ENCODE data around the gene ANKMY2.

GRCh38 chr7:16598015-16598414, 47.5 kb downstream of the ANKMY2 start:
- no peak for TF ChIP-seq REST (tag by site-specific recombination; IDR thresholded peaks at IDR 0.05)
- no peak for TF ChIP-seq CTCF (tag by site-specific recombination; IDR thresholded peaks at IDR 0.05)
- TF ChIP-seq ZNF48 (tag by site-specific recombination; IDR thresholded peaks at IDR 0.05): no peak
- no peak for TF ChIP-seq ZNF121 (tag by site-specific recombination; IDR thresholded peaks at IDR 0.05)
- no peak for TF ChIP-seq ZNF274 (IDR thresholded peaks at IDR 0.05; ENCODE audit: low read length)
- no peak for TF ChIP-seq ZNF274 (tag by site-specific recombination; IDR thresholded peaks at IDR 0.05; ENCODE audit: borderline replicate concordance)
- TF ChIP-seq ZSCAN5A (tag by site-specific recombination; IDR thresholded peaks at IDR 0.05): no peak
